ENCODE results near the gene PATZ1.

The PATZ1 gene

GRCh38 chr22:31281733-31282132, 64.4 kb downstream of the PATZ1 start:
- peaks cover 17% of the 10 kb centered on the region for H3K4me1 ChIP-seq (ENCODE audit: insufficient read depth, low read length)
- H3K4me2 ChIP-seq (ENCODE audit: insufficient read depth, low read length) = no peak overlapping the region
- no peak overlapping the region for H2AFZ ChIP-seq (ENCODE audit: low read depth, low read length)
- H3K9ac ChIP-seq (ENCODE audit: low read depth, low read length) = no peak overlapping the region
- no peak overlapping the region for H3K27ac ChIP-seq (ENCODE audit: low read length)
- ATAC-seq (ENCODE audit: insufficient read depth, low read depth) (no peak), DNase-seq (no peak)
- no peaks in the 10 kb centered on the region for H4K20me1 ChIP-seq (ENCODE audit: insufficient read depth, low read length)
- no peaks in the 10 kb centered on the region for H3K9me3 ChIP-seq (ENCODE audit: insufficient read depth, low read length, severe bottlenecking)
- H3K36me3 ChIP-seq (ENCODE audit: insufficient read depth, low read length) = peaks cover 30% of the 10 kb centered on the region
- H3K4me3 ChIP-seq (ENCODE audit: low read depth in 1 of 2, low read length in 2 of 2) = no peak overlapping the region
- TF ChIP-seq EZH2 (IDR thresholded peaks at IDR 0.05; ENCODE audit: borderline replicate concordance, low read depth, low read length, severe bottlenecking) = no peak
- TF ChIP-seq CTCF (IDR thresholded peaks at IDR 0.05; ENCODE audit: borderline replicate concordance, extremely low read depth, low read length, poor library complexity, severe bottlenecking) = no peak
- H3K79me2 ChIP-seq (ENCODE audit: insufficient read depth, low read length) = no peaks in the 10 kb centered on the region
- H3K27me3 ChIP-seq (ENCODE audit: insufficient read depth, low read length, poor library complexity) = no peaks in the 10 kb centered on the region

- Histone ChIP-seq H2AFZ (ENCODE audit: low read depth, low read length) (no peak overlapping the region), H3K4me2 (ENCODE audit: insufficient read depth, low read length) (no peak overlapping the region), H3K27me3 (ENCODE audit: insufficient read depth, low read length, poor library complexity) (no peaks in the 10 kb centered on the region), H4K20me1 (ENCODE audit: insufficient read depth, low read length) (no peaks in the 10 kb centered on the region), H3K79me2 (ENCODE audit: insufficient read depth, low read length) (no peaks in the 10 kb centered on the region), H3K4me3 (ENCODE audit: low read depth in 1 of 2, low read length in 2 of 2) (no peak overlapping the region), H3K9ac (ENCODE audit: low read depth, low read length) (no peak overlapping the region), H3K36me3 (ENCODE audit: insufficient read depth, low read length) (peaks cover 39% of the 10 kb centered on the region), H3K4me1 (ENCODE audit: insufficient read depth, low read length) (peaks cover 3% of the 10 kb centered on the region; the same call in 1 of the 2 replicates), H3K27ac (ENCODE audit: low read length) (no peak overlapping the region), H3K9me3 (ENCODE audit: insufficient read depth, low read length, severe bottlenecking) (no peaks in the 10 kb centered on the region)
- TF ChIP-seq CTCF (IDR thresholded peaks at IDR 0.05; ENCODE audit: borderline replicate concordance, extremely low read depth, low read length, poor library complexity, severe bottlenecking) (no peak), EZH2 (IDR thresholded peaks at IDR 0.05; ENCODE audit: borderline replicate concordance, low read depth, low read length, severe bottlenecking) (no peak)
- DNase-seq (no peak), ATAC-seq (ENCODE audit: insufficient read depth, low read depth) (no peak)
These were observed 66.2 kb downstream of the PATZ1 start for GRCh38 chr22:31279821-31280505.

GRCh38 chr22:31279327-31279669, 66.8 kb downstream of the PATZ1 start:
- TF ChIP-seq EZH2 (IDR thresholded peaks at IDR 0.05; ENCODE audit: borderline replicate concordance, low read depth, low read length, severe bottlenecking) (no peak), CTCF (IDR thresholded peaks at IDR 0.05; ENCODE audit: borderline replicate concordance, extremely low read depth, low read length, poor library complexity, severe bottlenecking) (no peak)
- no peak for DNase-seq
- no peaks in the 10 kb centered on the region for H3K27me3 ChIP-seq (ENCODE audit: insufficient read depth, low read length, poor library complexity)
- no peaks in the 10 kb centered on the region for H4K20me1 ChIP-seq (ENCODE audit: insufficient read depth, low read length)
- H3K27ac ChIP-seq (ENCODE audit: low read length) = no peak overlapping the region
- ATAC-seq (ENCODE audit: insufficient read depth, low read depth) = no peak
- no peaks in the 10 kb centered on the region for H3K9me3 ChIP-seq (ENCODE audit: insufficient read depth, low read length, severe bottlenecking)
- no peak overlapping the region for H3K4me3 ChIP-seq (ENCODE audit: low read depth in 1 of 2, low read length in 2 of 2)
- H3K4me1 ChIP-seq (ENCODE audit: insufficient read depth, low read length) = no peaks in the 10 kb centered on the region
- no peaks in the 10 kb centered on the region for H3K79me2 ChIP-seq (ENCODE audit: insufficient read depth, low read length)
- H3K9ac ChIP-seq (ENCODE audit: low read depth, low read length) = no peak overlapping the region
- H3K4me2 ChIP-seq (ENCODE audit: insufficient read depth, low read length) = no peak overlapping the region
- peaks cover 42% of the 10 kb centered on the region for H3K36me3 ChIP-seq (ENCODE audit: insufficient read depth, low read length)
- H2AFZ ChIP-seq (ENCODE audit: low read depth, low read length) = no peak overlapping the region

All from DND-41 (cell line).